SK-N-MC (cell line): ENCODE measurements around the gene GRID2.

ENCODE experiments used
- DNase-seq: peaks from one replicate; pipeline ENCODE4 v3.0.0-alpha.2; 2011; ENCODE audit warnings: low read depth, low spot score
- H3K27ac ChIP-seq: fragments of 200-600 bp; sonication (generic); 2 replicates; pipeline ENCODE4 v1.5.1; 2016; ENCODE audit warnings: mixed run types
- H3K36me3 ChIP-seq: fragments of 200-600 bp; sonication (generic); 2 replicates; pipeline ENCODE4 v1.6.1; 2017; ENCODE audit warnings: antibody characterized with exemption, low read length, mixed read lengths; ENCODE audit not compliant: insufficient read depth
- H3K4me3 ChIP-seq: fragments of 200-600 bp; sonication (generic); 2 replicates; pipeline ENCODE4 v1.5.1; 2016
- H3K9ac ChIP-seq: fragments of 200-600 bp; sonication (generic); 2 replicates; pipeline ENCODE4 v1.8.0; 2017; ENCODE audit warnings: mixed run types, mixed read lengths; ENCODE audit not compliant: insufficient read length
- H3K9me3 ChIP-seq: fragments of 200-600 bp; sonication (generic); 2 replicates; pipeline ENCODE4 v1.6.1; 2017; ENCODE audit warnings: low read depth, mild to moderate bottlenecking, antibody characterized with exemption, low read length, moderate library complexity, mixed read lengths
- EZH2 ChIP-seq: fragments of 200-600 bp; sonication (generic); IDR thresholded peaks from one replicate; pipeline ENCODE4 v1.6.1; 2017; ENCODE audit warnings: antibody characterized with exemption
- FOXP2 ChIP-seq: optimal IDR thresholded peaks from 2 replicates; pipeline ENCODE3; 2011; ENCODE audit warnings: mild to moderate bottlenecking, moderate library complexity; ENCODE audit not compliant: insufficient read depth; ENCODE audit errors: extremely low read length, control extremely low read depth
- POLR2AphosphoS5 ChIP-seq: IDR thresholded peaks from 2 replicates; pipeline ENCODE4 v1.6.1; 2012; ENCODE audit warnings: mild to moderate bottlenecking, low read depth, low read length, borderline replicate concordance

GRID2 gene

GRCh38 chr4:92279296-92279695 lies 24.5 kb upstream of the GRID2 start:
- TF ChIP-seq EZH2 (no peak), POLR2AphosphoS5 (no peak), FOXP2 (no peak)
- Histone ChIP-seq H3K9me3 (no peaks in the 10 kb centered on the region), H3K9ac (no peak overlapping the region), H3K27ac (no peak overlapping the region), H3K4me3 (no peak overlapping the region), H3K36me3 (no peaks in the 10 kb centered on the region)
- DNase-seq = no peak

- TF ChIP-seq FOXP2 (no peak), POLR2AphosphoS5 (no peak)
Observed at GRCh38 chr4:92299152-92299551, 4.6 kb upstream of the GRID2 start.

GRCh38 chr4:92304121-92304520 lies 355 bp downstream of the GRID2 start:
- H3K9me3 ChIP-seq = no peaks in the 10 kb centered on the region
- DNase-seq = no peak
- TF ChIP-seq EZH2 (no peak), POLR2AphosphoS5 (no peak), FOXP2 (no peak)
- H3K9ac ChIP-seq = no peak overlapping the region
- H3K4me3 ChIP-seq = peak overlapping the region; percentile 87
- no peak overlapping the region for H3K27ac ChIP-seq
- H3K36me3 ChIP-seq = no peaks in the 10 kb centered on the region

More at GRCh38 chr4:92299152-92299551, 4.6 kb upstream of the GRID2 start:
- Histone ChIP-seq H3K27ac (no peak overlapping the region), H3K9ac (no peak overlapping the region), H3K9me3 (no peaks in the 10 kb centered on the region), H3K4me3 (no peak overlapping the region), H3K36me3 (no peaks in the 10 kb centered on the region)
- DNase-seq = no peak

GRCh38 chr4:92304606-92305005 lies 840 bp downstream of the GRID2 start:
- no peak overlapping the region for H3K9ac ChIP-seq
- TF ChIP-seq FOXP2 = no peak
- no peak overlapping the region for H3K27ac ChIP-seq
- no peaks in the 10 kb centered on the region for H3K9me3 ChIP-seq
- H3K36me3 ChIP-seq = no peaks in the 10 kb centered on the region
- H3K4me3 ChIP-seq = peak overlapping the region; percentile 87
- no peak for DNase-seq

- Histone ChIP-seq H3K9me3 (no peaks in the 10 kb centered on the region), H3K9ac (peak overlapping the region; percentile 45), H3K27ac (no peak overlapping the region), H3K4me3 (peak overlapping the region; percentile 87), H3K36me3 (no peaks in the 10 kb centered on the region)
- no peak for DNase-seq
- TF ChIP-seq EZH2 (no peak), POLR2AphosphoS5 (peak; percentile 30; the same call in 1 of the 2 replicates)
Observed at GRCh38 chr4:92305148-92305877, 1.5 kb downstream of the GRID2 start.

- Histone ChIP-seq H3K4me3 (peak overlapping the region; percentile 87), H3K36me3 (no peaks in the 10 kb centered on the region), H3K27ac (no peak overlapping the region), H3K9ac (peak overlapping the region; percentile 45), H3K9me3 (no peaks in the 10 kb centered on the region)
- DNase-seq = no peak
- TF ChIP-seq POLR2AphosphoS5 (no peak), FOXP2 (no peak), EZH2 (no peak)
Observed at GRCh38 chr4:92305878-92306520, 2.2 kb downstream of the GRID2 start.

GRCh38 chr4:92307181-92307580 lies 3.4 kb downstream of the GRID2 start:
- H3K36me3 ChIP-seq = no peaks in the 10 kb centered on the region
- no peak overlapping the region for H3K4me3 ChIP-seq
- H3K9ac ChIP-seq = no peak overlapping the region
- no peaks in the 10 kb centered on the region for H3K9me3 ChIP-seq
- no peak for DNase-seq
- H3K27ac ChIP-seq = no peak overlapping the region
- no peak for TF ChIP-seq EZH2
- no peak for TF ChIP-seq POLR2AphosphoS5
- TF ChIP-seq FOXP2 = no peak

- H3K9me3 ChIP-seq = no peaks in the 10 kb centered on the region
- no peak overlapping the region for H3K9ac ChIP-seq
- no peak overlapping the region for H3K4me3 ChIP-seq
- H3K27ac ChIP-seq = no peak overlapping the region
- H3K36me3 ChIP-seq = no peaks in the 10 kb centered on the region
- TF ChIP-seq EZH2 = no peak
- TF ChIP-seq POLR2AphosphoS5 = no peak
- TF ChIP-seq FOXP2 = no peak
- no peak for DNase-seq
Observed at GRCh38 chr4:92307866-92308265, 4.1 kb downstream of the GRID2 start.

GRCh38 chr4:92317047-92317446 lies 13.3 kb downstream of the GRID2 start:
- DNase-seq = no peak
- Histone ChIP-seq H3K36me3 (no peaks in the 10 kb centered on the region), H3K27ac (no peak overlapping the region), H3K4me3 (no peak overlapping the region), H3K9ac (no peak overlapping the region), H3K9me3 (no peaks in the 10 kb centered on the region)
- TF ChIP-seq EZH2 (no peak), POLR2AphosphoS5 (no peak), FOXP2 (no peak)
